HS-5 (cell line): ENCODE measurements around the gene STARD3.
"Not testable (repeated sequence)": the region's sequence is repeated elsewhere in the genome, so short reads cannot be mapped to it uniquely, and the experiment has no call there.

Experiments used
- DNase-seq: peaks from one replicate; pipeline ENCODE4 v3.0.0-alpha.2; 2012; ENCODE audit warnings: low read depth

Gene STARD3

GRCh38 chr17:39636927-39637736 is at the start of gene STARD3:
STARD3 (plus strand) TSS chr17:39637144; CDS start chr17:39653532, 16,388 bp downstream.
- DNase-seq = peak; percentile 34

DNA sequence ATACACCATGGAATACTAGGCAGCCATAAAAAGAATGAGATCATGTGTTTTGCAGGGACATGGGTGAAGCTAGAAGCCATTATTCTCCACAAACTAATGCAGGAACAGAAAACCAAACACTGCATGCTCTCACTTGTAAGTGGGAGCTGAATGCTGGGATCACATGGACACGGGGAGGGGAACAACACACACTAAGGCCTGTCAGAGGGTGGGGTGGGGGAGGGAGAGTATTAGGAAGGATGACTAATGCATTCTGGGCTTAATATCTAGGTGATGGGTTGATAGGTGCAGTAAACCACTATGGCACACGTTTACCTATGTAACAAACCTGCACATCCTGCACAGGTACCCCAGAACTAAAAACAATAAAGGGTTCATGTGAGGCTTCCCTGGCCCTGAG is 46.8 kb upstream of the STARD3 start:
- not testable (repeated sequence) for DNase-seq

DNA sequence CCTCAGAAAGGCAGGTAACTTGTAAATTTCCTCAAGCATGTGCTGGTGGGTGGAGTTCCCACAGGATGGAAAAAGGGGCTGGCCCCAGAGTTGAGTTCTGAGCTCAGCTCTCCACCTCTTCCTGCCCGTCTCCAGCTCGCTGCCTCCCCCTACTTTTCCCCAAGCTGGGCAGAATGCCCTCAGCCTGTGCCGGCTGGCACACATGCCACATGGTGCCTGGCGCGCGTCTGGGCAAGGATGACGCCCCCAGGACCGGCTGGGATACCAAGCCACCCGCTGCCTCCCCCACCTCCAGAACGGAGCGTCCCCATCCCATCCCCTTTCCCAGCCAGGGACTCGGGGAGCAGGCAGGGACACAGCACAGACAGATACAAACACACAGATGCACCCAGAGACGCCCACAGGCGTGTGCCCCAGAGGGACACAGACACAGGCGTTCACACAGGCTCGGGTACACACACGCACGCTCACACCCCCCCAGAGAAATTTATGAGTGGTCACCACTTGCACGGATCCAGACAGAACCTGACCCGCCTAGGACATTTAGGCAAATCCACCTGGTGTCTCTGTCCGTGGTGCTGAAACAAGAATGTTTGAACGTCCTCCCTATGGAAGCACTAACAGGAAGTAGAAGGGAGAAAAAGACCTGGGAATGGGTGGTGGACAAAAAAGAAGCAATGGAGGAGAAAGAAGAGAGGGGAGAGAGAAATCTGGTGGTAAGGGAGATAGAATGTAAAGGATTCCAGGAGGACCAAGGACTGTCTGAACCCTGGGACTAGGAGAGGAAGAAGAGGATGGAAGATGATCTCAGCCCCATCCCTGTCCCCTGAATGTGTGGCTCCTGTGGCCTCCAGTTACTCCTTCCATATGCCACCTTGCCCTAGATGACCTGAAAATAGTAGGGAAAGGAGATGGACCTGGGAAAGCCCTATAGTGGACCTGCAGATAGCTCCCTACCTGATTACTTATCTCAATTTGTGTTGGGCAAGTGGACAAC is 44.7 kb upstream of the STARD3 start:
- no peak for DNase-seq

DNA sequence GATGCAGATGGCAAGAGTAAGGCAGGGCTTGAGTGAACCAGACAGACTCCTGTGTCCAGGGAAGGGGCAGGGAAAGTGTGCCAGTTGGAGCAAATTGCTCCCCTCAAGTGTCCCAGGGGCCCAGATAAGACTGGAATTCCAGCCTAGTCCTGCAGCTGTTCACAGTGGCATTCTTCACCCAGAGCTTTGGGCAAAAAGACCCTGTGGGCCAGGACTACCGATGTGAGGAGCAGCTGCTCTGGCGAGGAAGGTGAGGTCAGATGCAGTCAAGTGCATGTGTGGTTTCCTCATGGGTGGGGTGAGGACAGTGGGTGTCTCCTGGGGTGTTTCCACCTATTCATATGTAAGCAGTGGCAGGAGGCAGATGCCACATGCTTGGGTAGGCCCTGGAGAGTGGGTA is 43.6 kb upstream of the STARD3 start:
- DNase-seq = no peak

DNA sequence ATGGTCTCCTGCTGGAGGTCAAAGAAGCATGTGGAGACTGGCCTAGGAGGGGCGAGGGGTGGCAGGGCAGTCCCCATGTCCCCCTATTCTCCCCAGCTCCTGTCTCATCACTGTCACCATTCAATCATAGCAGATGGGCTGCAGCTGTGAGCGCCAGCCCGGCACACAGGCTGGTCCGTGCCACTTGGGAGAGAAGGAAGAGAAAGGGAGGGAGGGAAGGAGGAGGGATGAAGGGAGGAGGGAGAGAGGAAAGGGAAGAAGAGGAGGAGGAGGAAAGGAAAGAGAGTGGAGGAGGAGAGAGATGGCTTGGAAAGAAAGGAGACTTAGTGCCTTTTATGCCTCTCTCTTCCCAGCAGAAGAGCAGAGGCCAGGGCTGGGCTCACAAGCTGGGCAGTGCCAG is 41.6 kb upstream of the STARD3 start:
- no peak for DNase-seq

DNA sequence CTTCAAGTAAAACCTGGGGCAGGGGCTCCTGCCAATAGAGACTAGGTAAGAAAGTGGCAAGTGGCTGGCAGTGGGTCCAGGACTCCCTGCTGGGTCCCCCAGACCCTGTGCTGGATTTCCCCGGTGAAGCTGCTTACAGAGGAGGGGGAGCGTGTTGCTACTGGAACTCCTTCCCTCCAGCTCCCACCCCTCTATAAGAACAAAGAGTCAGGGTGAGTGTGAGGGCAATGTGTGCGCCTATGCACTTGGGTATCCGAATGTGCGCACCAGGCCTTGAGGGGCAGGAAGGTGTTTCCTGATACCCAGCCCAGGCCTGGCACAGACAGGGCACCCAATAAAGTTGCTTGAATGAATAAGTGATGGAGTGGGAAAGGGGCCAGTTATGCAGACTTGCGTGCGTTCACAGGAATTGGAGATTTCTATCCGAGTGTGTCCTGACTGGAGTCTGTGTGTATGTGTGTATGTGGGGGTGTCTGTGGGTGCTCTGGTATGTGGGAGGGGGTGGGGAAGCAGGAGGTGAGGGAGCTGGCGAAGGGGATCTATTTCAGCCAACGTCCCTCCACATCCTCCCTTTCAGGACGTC is 40.9 kb upstream of the STARD3 start:
- DNase-seq = no peak

- no peak for DNase-seq
Observed at GRCh38 chr17:39596543-39597267, 40.2 kb upstream of the STARD3 start.

- no peak for DNase-seq
Observed at GRCh38 chr17:39597372-39598046, 39.4 kb upstream of the STARD3 start.

- no peak for DNase-seq
Observed at GRCh38 chr17:39598047-39598481, 38.9 kb upstream of the STARD3 start.

DNA sequence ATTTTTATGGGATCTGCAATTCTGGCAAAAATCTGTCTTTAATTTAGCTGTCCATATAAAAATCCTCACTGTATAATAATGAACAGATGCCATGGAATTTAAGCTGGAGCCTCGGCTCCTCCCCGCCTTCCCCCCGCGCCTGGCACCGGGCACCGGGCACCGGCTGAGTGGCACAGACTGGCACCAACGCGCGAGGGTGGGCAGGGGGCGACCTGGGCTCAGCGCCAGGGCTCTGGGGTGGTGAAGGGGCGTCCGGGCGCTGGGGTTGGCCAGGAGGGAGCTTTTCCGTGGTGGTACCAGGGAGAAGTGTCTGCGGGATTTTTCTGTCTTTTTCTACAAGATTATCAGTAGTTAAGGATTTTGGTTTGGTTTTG is 38.3 kb upstream of the STARD3 start:
- no peak for DNase-seq

- DNase-seq = no peak
Observed at GRCh38 chr17:39599004-39599664, 37.8 kb upstream of the STARD3 start.

- DNase-seq = no peak
Observed at GRCh38 chr17:39599665-39600231, 37.2 kb upstream of the STARD3 start.

DNA sequence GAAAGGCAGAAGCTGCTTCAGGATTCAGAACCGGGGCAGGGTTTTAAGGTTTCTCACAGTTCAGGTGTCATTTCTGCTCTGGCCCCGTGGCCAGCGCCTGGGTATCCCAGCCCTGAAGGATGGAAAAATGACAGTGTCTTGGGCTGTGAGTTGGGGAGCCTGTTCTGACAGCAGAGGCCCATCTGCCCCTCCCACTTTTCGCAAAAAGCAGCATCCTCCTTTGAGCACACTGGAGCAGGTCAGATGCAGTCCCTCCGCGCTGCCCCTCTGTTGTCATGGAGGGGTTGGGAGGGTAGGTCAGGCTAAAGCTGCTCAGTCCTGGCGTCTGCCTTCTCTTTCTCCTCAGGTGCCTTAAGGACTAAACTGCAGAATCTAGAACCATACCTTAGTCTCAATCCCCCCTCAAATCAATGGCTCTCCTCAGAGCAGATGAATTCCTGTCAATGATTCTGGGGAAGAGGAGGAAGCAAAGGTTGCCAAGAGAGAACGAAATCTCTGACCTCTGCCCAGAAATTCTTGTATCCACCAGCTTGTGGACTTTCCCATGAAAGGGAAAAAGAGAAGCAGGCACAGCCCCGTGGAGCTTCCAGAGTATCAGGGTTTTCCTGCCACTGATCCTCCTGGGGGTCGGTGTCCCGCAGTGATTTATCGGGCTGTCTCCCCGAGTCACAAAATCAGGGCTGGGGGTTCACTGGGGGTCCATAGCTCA is 36.5 kb upstream of the STARD3 start:
- DNase-seq = no peak

GRCh38 chr17:39600997-39601597 is 35.8 kb upstream of the STARD3 start:
- no peak for DNase-seq

GRCh38 chr17:39601758-39602532 is 35.0 kb upstream of the STARD3 start:
- DNase-seq = no peak

- no peak for DNase-seq
Observed at GRCh38 chr17:39602533-39603303, 34.2 kb upstream of the STARD3 start.

DNA sequence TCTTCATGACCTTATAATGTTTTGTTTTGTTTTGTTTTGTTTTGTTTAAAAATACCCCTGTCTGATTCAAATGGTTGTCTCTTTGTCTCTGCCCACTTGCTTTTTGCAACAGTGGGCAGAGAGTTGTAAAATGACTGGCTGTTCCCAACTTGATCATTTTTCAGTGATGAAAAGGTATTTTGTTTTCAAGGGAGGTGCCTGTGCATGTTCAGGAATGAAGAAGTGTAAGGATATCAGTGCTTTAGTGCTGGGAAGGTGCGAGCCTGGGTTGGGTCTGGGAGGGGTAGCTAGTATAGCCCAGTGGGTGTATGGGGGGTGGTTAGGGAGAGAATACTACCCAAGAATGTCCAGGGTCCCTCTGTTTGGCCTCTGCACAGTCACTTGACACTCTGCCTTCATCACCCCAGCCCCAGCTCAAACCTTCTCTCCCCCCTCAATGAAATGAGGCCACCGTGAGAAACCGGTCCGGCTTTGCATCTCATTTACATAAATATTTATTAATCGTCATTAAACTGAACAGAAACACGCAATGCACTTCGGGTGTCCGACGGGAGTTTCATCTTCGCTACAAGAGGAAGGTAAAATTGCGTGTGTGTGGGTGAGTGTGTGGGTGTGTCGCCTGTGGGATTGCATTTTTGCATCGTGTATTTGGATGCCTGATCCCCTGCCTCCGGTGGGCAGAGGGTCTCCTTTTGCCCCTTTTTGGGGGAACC is 33.5 kb upstream of the STARD3 start:
- no peak for DNase-seq
